Stomach (tissue), 4 donors: Measurements from ENCODE around the gene CDH7.

ENCODE experiments used
- CTCF ChIP-seq, 7 experiments: fragments of 450-650 bp in 4 of 7; fragments of 200-600 bp in 3 of 7; sonication (generic) in 3 of 7; IDR thresholded peaks; one replicate each; pipeline ENCODE4 v1.5.1; 2016 to 2019; ENCODE audit warnings: antibody characterized with exemption in 7 of 7, control low read depth in 2 of 7, mild to moderate bottlenecking in 1 of 7
- POLR2AphosphoS5 ChIP-seq, 3 donors: sonication (generic); formaldehyde crosslinking; IDR thresholded peaks; one replicate each; pipeline ENCODE4 v1.6.1; 2016; ENCODE audit warnings: antibody characterized with exemption in 3 of 3

GRCh38 chr18:65859075-65859474 is 108.3 kb downstream of the CDH7 start:
- no peak for TF ChIP-seq CTCF (IDR thresholded peaks at IDR 0.05)
- TF ChIP-seq POLR2AphosphoS5 (IDR thresholded peaks at IDR 0.05): no peak
